HepG2 (cell line): ENCODE results near the gene TNRC18. TPM values are rescaled to one million over a fixed set of nuclear protein-coding genes. Genes with fewer than 3 reads are reported as not detected.

Source experiments
- BCL6 ChIP-seq: IDR thresholded peaks from 2 replicates; pipeline ENCODE4 v1.6.1; 2016; ENCODE audit warnings: missing genetic modification reagents, missing compliant biosample characterization
- FOXP4 ChIP-seq: sonication (generic); formaldehyde crosslinking; IDR thresholded peaks from 2 replicates; pipeline ENCODE4 v1.4.0; 2020; ENCODE audit warnings: missing genetic modification reagents
- ONECUT2 ChIP-seq: sonication (generic); formaldehyde crosslinking; IDR thresholded peaks from 2 replicates; pipeline ENCODE4 v1.4.0; 2020; ENCODE audit warnings: missing genetic modification reagents
- SNAPC4 ChIP-seq: sonication (generic); formaldehyde crosslinking; IDR thresholded peaks from 2 replicates; pipeline ENCODE4 v1.4.0; 2020; ENCODE audit warnings: mild to moderate bottlenecking, missing genetic modification reagents
- ZBTB40 ChIP-seq, 2 experiments: fragments of 450-650 bp in 1 of 2; sonication (generic) in 1 of 2; formaldehyde crosslinking in 1 of 2; IDR thresholded peaks; 2 replicates each; pipeline versions ENCODE4 v1.6.1 to v1.8.0; 2016 to 2022; ENCODE audit warnings: antibody characterized with exemption in 1 of 2, mild to moderate bottlenecking in 1 of 2, missing genetic modification reagents in 1 of 2
- ZKSCAN8 ChIP-seq: IDR thresholded peaks from 2 replicates; pipeline ENCODE4 v1.6.1; 2016; ENCODE audit warnings: borderline replicate concordance, missing genetic modification reagents, missing compliant biosample characterization
- ZNF691 ChIP-seq: sonication (generic); formaldehyde crosslinking; IDR thresholded peaks from 2 replicates; pipeline ENCODE4 v1.4.0; 2020; ENCODE audit warnings: missing genetic modification reagents, low read depth, mild to moderate bottlenecking, borderline replicate concordance
- ZNF766 ChIP-seq: sonication (generic); formaldehyde crosslinking; IDR thresholded peaks from 2 replicates; pipeline ENCODE4 v1.5.0; 2020; ENCODE audit warnings: missing genetic modification reagents, borderline replicate concordance
- ZNF878 ChIP-seq: sonication (generic); formaldehyde crosslinking; IDR thresholded peaks from 2 replicates; pipeline ENCODE4 v1.8.1; 2023; ENCODE audit warnings: mild to moderate bottlenecking, missing genetic modification reagents, moderate library complexity
- ZSCAN22 ChIP-seq: sonication (generic); formaldehyde crosslinking; IDR thresholded peaks from 2 replicates; pipeline ENCODE4 v1.4.0; 2020; ENCODE audit warnings: mild to moderate bottlenecking, missing genetic modification reagents
- polyA plus RNA-seq, 8 experiments: library from polyadenylated mRNA; depleted of rRNA in 3 of 8; stranded (reverse) in 7 of 8; unstranded in 1 of 8; fragments of >200 nt; fragmentation: Illumina TruSeq in 4 of 8; extraction: Trizol in 4 of 8; gene quantifications; 2 replicates each; pipeline versions ENCODE4 v1.2.1 to v1.2.3, GENCODE V29; 2011 to 2016; ENCODE audit warnings: low read depth in 4 of 8, missing spikeins in 1 of 8, mixed read lengths in 1 of 8; ENCODE audit not compliant: insufficient read depth in 1 of 8
- total RNA-seq, 5 experiments: library from RNA; depleted of rRNA; stranded (reverse); fragments of >200 nt; fragmentation: Illumina TruSeq; extraction: Trizol; gene quantifications; 2 replicates each; pipeline ENCODE4 v1.2.3, GENCODE V29; 2016; ENCODE audit warnings: low read depth in 1 of 5

The TNRC18 gene
- total and polyA plus RNA-seq, 2 of the 13 experiments (the other 11 are each of a cell fraction or from before 2014, with no cell fraction given), result 11.7 to 17.4 TPM

GRCh38 chr7:5421714-5422395 lies 1.8 kb downstream of the TNRC18 start (continued):
- TF ChIP-seq ZNF691 (CRISPR knock-in tag), result 0 out of 2 replicates have a peak, but pooled peaks have one; percentile 58
- peak; percentile 15; the same call in 1 of the 2 replicates for TF ChIP-seq ZKSCAN8 (CRISPR knock-in tag)
- no peak for TF ChIP-seq ONECUT2 (CRISPR knock-in tag)
- TF ChIP-seq BCL6 (CRISPR knock-in tag), result peak; percentile 64; the same call in 1 of the 2 replicates
- 0 out of 2 replicates have a peak, but pooled peaks have one; percentile 15 for TF ChIP-seq SNAPC4
- no peak for TF ChIP-seq ZSCAN22 (CRISPR knock-in tag)
- TF ChIP-seq ZNF878 (CRISPR knock-in tag), result no peak
- TF ChIP-seq ZBTB40 (IDR thresholded peaks at IDR 0.05), result no peak
- 0 out of 2 replicates have a peak, but pooled peaks have one; percentile 19 for TF ChIP-seq ZBTB40 (CRISPR knock-in tag; IDR thresholded peaks at IDR 0.05)
- TF ChIP-seq FOXP4 (CRISPR knock-in tag), result peak; percentile 80
- 0 out of 2 replicates have a peak, but pooled peaks have one; percentile 48 for TF ChIP-seq ZNF766 (CRISPR knock-in tag)
